ENCODE results near the gene THSD7A.
"Not testable (repeated sequence)": the region's sequence is repeated elsewhere in the genome, so short reads cannot be mapped to it uniquely, and the experiment has no call there.

DNA sequence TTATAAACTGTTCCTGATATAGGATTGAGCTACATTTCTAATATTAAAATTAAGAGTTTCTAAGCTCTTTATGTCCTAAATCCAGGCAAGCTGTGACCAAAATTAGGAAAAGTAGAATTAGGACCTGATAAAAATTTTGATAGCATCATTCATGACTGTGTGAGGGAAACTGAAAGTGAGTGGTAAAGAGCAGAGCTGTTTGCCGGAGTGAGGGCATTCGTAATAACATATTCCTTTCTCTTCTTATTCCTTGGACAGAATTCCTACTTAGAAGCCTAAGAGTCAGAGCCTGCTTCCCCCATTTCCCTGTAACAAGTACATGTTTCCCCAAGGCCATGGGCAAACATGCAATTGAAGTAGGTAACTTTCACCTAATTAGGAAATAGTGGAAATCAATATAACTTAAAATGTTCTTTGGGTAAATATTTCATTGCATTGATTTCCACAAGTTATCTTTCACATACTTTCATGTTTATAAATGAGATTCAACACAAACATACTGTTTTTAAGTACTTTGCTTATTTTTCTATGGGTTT lies 310.0 kb downstream of the THSD7A start:
- TF ChIP-seq, protein P1, sequence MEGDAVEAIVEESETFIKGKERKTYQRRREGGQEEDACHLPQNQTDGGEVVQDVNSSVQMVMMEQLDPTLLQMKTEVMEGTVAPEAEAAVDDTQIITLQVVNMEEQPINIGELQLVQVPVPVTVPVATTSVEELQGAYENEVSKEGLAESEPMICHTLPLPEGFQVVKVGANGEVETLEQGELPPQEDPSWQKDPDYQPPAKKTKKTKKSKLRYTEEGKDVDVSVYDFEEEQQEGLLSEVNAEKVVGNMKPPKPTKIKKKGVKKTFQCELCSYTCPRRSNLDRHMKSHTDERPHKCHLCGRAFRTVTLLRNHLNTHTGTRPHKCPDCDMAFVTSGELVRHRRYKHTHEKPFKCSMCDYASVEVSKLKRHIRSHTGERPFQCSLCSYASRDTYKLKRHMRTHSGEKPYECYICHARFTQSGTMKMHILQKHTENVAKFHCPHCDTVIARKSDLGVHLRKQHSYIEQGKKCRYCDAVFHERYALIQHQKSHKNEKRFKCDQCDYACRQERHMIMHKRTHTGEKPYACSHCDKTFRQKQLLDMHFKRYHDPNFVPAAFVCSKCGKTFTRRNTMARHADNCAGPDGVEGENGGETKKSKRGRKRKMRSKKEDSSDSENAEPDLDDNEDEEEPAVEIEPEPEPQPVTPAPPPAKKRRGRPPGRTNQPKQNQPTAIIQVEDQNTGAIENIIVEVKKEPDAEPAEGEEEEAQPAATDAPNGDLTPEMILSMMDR (IDR thresholded peaks at IDR 0.05): not testable (repeated sequence)
- TF ChIP-seq EZH2, EZH2phosphoT487 (IDR thresholded peaks at IDR 0.05): not testable (repeated sequence)

Measured in neural progenitor cell (in vitro differentiated cells).